Left lung (tissue), 10 donors: ENCODE measurements around the gene MYBPC2. TPM values are rescaled to one million over a fixed set of nuclear protein-coding genes. Genes with fewer than 3 reads are reported as not detected.

ENCODE experiments used
- ATAC-seq: fragments of 200-7000 bp; cut with Tn5 transposase; one replicate; pipeline ENCODE4 v1.9.1; 2020; ENCODE audit warnings: moderate library complexity
- DNase-seq, 4 donors: peaks; one replicate each; pipeline ENCODE4 v3.0.0-alpha.2; 2013 to 2020
- H3K27ac ChIP-seq, 2 donors: fragments of 200-600 bp; sonication (generic) in 1 of 2; one replicate each; pipeline versions ENCODE4 v1.5.0 to v1.8.0; 2020 to 2021
- H3K27me3 ChIP-seq, 2 donors: fragments of 200-600 bp; sonication (generic) in 1 of 2; one replicate each; pipeline versions ENCODE4 v1.5.0 to v1.8.0; 2020 to 2021
- H3K36me3 ChIP-seq, 2 donors: fragments of 200-600 bp; sonication (generic) in 1 of 2; one replicate each; pipeline versions ENCODE4 v1.5.0 to v1.8.0; 2020 to 2021
- H3K4me1 ChIP-seq, 2 donors: fragments of 200-600 bp; one replicate each; pipeline ENCODE4 v1.8.0; 2021
- H3K4me3 ChIP-seq, 2 donors: fragments of 200-600 bp; sonication (generic) in 1 of 2; one replicate each; pipeline versions ENCODE4 v1.5.0 to v1.8.0; 2020 to 2021; ENCODE audit warnings: mild to moderate bottlenecking in 1 of 2
- H3K9me3 ChIP-seq, 2 donors: fragments of 200-600 bp; sonication (generic) in 1 of 2; one replicate each; pipeline versions ENCODE4 v1.5.0 to v1.8.0; 2020 to 2021
- intact Hi-C, 2 donors: fragments of 100-400 bp; cut with DNase I; formaldehyde crosslinking; loops; one replicate each; pipeline versions ENCODE4 v1.11.2 to v1.14.2; 2022
- polyA plus RNA-seq, 6 donors: library from polyadenylated mRNA; unstranded; fragments of 120-200 nt; gene quantifications; one replicate each; pipeline ENCODE4 v1.2.1, GENCODE V29; 2013; ENCODE audit not compliant: insufficient read length in 6 of 6
- total RNA-seq, 2 donors: library from RNA; stranded (reverse); fragmentation: NEBNext Ultra II Directional; extraction: Animal tissue kit (Norgen Biotek cat#: 25700); gene quantifications; one replicate each; pipeline ENCODE4 v1.2.1, GENCODE V29; 2021
- TF ChIP-seq, protein P1 (sequence below), 2 donors: fragments of 200-600 bp; sonication (generic) in 1 of 2; IDR thresholded peaks; one replicate each; pipeline versions ENCODE4 v1.5.0 to v1.8.0; 2021; ENCODE audit warnings: antibody characterized with exemption in 2 of 2
- donor health status: DM: no; HTN: yes; CAD: no.
- donor health status: DM: no; HTN: no; CAD: no.

MYBPC2 gene
- total and polyA plus RNA-seq, 8 donors = 0.06 to 0.70 (median 0.21) TPM; not detected in 2

DNA sequence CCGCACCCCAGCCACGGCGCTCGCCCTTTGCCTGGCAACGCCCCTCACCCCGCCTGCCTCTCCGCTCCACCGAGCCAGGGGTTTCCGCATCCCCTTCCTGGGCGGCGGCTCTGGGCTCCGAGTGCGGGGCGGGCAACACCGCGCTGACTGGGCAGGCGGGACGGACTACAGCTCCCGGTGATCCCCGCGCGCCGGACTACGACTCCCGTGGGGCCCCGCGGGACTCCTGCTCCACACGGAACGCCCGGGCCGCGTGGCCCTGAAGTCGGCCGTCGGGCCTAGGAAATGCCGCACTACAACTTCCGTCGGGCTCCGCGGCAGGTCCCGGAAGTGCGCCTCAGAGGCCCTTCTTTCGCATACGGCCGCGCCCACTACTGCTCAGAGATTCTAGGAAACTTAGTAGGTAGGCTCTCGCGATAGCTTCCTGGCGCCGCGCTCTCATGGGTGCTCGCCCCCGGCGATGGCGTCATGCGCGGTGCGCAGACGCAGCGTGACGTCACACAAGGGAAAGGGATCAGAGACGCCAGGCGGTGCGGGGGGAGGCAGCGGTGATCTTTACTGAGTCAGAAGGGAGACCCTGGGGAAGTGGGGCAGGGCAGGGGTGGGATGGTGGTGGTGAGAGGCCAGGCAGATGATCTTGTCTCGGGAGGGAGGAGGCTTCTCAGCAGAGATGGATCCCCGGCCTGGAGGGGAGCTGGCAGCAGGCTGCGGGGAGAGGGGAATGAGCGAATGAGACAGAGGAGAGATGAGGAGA, 78.6 kb downstream of the MYBPC2 start, which contains the start of gene JOSD2:
Gene JOSD2, minus strand, starts transcription at position 123 of the 754 bp plus-strand sequence. CDS start 760 bp downstream, outside the sequence.
- peaks cover 0 to 2% of the 10 kb centered on the region in 2 donors for H3K36me3 ChIP-seq
- TF ChIP-seq, protein P1, sequence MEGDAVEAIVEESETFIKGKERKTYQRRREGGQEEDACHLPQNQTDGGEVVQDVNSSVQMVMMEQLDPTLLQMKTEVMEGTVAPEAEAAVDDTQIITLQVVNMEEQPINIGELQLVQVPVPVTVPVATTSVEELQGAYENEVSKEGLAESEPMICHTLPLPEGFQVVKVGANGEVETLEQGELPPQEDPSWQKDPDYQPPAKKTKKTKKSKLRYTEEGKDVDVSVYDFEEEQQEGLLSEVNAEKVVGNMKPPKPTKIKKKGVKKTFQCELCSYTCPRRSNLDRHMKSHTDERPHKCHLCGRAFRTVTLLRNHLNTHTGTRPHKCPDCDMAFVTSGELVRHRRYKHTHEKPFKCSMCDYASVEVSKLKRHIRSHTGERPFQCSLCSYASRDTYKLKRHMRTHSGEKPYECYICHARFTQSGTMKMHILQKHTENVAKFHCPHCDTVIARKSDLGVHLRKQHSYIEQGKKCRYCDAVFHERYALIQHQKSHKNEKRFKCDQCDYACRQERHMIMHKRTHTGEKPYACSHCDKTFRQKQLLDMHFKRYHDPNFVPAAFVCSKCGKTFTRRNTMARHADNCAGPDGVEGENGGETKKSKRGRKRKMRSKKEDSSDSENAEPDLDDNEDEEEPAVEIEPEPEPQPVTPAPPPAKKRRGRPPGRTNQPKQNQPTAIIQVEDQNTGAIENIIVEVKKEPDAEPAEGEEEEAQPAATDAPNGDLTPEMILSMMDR (IDR thresholded peaks at IDR 0.05) = no peak
- peak within 1 kb of the TSS; percentile 65 to 69 for H3K4me3 ChIP-seq
- ATAC-seq (peak; percentile 96), DNase-seq (peak; percentile 98 to 99 (median 99))
- peaks cover 0 to 29% of the 10 kb centered on the region in 2 donors for H3K27me3 ChIP-seq
- intact Hi-C loops = no loop called here
- H3K9me3 ChIP-seq = no peaks in the 10 kb centered on the region
- peak within 1 kb of the TSS; percentile 67 to 86 for H3K27ac ChIP-seq
- peaks cover 7 to 9% of the 10 kb centered on the region in 2 donors for H3K4me1 ChIP-seq

DNA sequence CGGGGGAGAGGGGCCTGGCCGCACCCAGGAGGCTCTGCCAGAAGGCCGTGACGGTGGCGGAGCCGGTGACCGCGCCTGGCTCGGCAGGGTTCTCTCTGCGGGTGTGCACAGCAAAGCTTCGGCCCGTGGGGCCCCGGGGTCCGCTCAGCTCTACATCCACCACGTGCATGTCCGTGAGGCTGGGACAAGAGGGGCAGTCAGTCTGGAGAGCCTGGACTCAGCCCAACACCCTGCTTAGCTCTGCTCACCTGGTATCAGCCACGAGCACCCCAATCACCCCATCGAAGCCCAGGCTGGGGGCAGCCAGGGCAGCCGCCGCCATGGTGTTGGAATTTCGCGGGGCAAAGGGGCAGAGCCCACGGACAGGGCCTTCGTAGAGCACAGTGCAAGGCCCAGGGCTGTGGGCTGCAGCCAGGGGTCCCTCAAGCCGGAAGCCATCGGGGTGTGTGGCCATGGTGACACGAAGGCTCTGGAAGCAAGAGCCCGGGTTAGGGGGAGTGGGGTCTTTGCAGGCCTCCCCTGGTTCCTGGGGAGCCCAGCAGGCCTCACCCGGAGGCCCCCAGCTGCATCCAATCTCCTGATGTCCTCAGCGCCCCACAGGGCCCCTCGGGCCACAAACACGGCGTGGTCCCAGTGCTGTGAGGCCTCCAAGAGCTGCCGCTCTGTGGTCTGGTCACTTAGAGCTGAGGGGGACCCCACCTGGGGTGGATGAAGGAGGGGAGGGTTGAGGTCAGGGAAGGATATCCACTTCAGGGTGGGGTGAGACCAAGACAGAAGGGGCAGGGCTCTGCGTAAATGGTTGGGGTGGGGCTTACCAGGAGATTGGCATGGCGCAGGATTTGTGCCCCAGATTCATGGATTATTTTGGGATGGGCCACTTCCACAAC, 79.7 kb downstream of the MYBPC2 start:
- Histone ChIP-seq H3K4me3 (no peak overlapping the region), H3K27ac (no peak overlapping the region), H3K4me1 (peaks cover 7 to 9% of the 10 kb centered on the region in 2 donors), H3K9me3 (no peaks in the 10 kb centered on the region), H3K36me3 (no peaks in the 10 kb centered on the region), H3K27me3 (peaks cover 0 to 40% of the 10 kb centered on the region in 2 donors)
- no peak for ATAC-seq
- TF ChIP-seq, protein P1 (IDR thresholded peaks at IDR 0.05) = no peak
- intact Hi-C loops = no loop called here
- peak in 2 of 4 donors; percentile 44 to 82 for DNase-seq

DNA sequence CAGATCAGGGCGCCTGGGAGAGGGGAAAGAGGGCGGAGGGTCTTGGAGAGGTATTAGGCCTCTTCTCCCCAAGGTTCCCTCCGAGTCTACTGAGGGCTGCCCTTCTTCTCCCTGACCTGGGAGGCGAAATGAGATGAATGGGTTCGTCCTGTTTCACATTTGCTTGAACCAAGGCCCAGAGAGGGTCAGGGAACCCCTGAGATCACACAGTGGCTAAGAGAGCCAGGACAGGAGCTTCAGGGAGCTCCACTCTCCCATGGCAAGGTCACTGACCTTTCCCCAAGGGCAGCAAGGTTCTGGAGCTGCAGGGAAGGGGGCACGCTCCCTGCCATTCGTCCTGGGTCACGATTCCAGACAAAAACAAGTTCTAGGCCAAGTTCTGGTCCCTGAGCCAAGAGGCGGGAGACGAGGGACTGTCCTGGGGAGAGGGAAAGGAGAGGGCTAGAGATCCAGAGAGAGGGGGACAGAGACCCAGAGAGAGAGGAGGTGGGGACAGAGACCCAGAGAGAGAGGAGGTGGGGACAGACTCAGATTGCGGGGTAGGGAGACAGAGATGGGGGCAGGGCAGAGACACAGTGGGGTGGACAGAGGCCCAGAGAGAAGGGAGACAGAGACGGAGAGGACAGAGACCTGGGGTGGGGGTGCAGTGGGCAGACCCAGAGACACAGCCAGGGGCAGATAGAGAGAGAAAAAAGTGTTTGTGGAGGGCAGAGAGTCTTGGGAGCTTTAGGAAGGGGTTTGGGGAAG, 80.5 kb downstream of the MYBPC2 start:
- TF ChIP-seq, protein P1 (IDR thresholded peaks at IDR 0.05) = no peak
- Histone ChIP-seq H3K36me3 (no peaks in the 10 kb centered on the region), H3K27me3 (peaks cover 0 to 46% of the 10 kb centered on the region in 2 donors), H3K9me3 (no peaks in the 10 kb centered on the region), H3K4me1 (peaks cover 7 to 9% of the 10 kb centered on the region in 2 donors), H3K4me3 (no peak overlapping the region), H3K27ac (no peak overlapping the region)
- ATAC-seq (no peak), DNase-seq (peak in 2 of 4 donors; percentile 27)
- intact Hi-C loops = no loop called here

DNA sequence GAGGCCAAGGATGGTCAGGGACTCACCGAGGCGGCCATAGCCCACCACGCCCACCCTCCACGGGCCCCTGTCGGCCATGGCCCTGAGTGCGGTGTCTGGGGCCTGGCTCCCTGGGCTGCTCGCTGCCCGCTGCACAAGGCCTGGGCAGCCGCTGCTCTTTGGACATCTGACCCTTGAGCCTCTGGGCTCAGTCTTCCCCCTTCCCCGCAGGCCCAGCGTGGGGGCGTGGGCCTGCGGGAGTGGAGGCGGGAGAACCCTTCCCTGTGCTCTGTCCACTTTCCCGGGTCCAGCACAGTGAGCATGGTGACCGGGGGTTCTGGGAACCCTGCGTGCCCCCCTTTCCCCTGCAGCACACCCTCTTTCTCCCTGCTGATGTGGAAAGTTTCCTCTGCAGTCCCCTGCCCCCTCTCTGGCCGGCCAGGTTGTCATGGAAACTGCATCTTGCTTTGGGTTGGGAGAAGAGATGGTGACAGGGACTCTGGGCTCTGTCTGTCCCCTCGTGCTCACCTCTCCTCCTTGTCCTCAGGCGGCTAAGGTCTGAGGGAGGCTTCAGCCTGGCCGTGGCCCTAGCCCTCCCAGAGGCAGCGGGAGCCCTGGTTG, 81.2 kb downstream of the MYBPC2 start, which contains the start of gene ASPDH:
Gene ASPDH, minus strand, starts transcription at position 168 of the 600 bp plus-strand sequence. Its CDS starts 90 bp downstream, at position 78.
- H3K36me3 ChIP-seq = no peaks in the 10 kb centered on the region
- no peak within 1 kb of the TSS for H3K27ac ChIP-seq
- H3K9me3 ChIP-seq = no peaks in the 10 kb centered on the region
- TF ChIP-seq, protein P1 (IDR thresholded peaks at IDR 0.05) = no peak
- peaks cover 0 to 46% of the 10 kb centered on the region in 2 donors for H3K27me3 ChIP-seq
- intact Hi-C loops = no loop called here
- no peak for ATAC-seq
- peak in 1 of 4 donors; percentile 73 for DNase-seq
- H3K4me1 ChIP-seq = peaks cover 7 to 9% of the 10 kb centered on the region in 2 donors
- no peak within 1 kb of the TSS for H3K4me3 ChIP-seq
